Glutamatergic neuron (in vitro differentiated cells): Measurements from ENCODE around the gene NUP62CL. TPM values are rescaled to one million over a fixed set of nuclear protein-coding genes. Genes with fewer than 3 reads are reported as not detected.
"Not testable (repeated sequence)": the region's sequence is repeated elsewhere in the genome, so short reads cannot be mapped to it uniquely, and the experiment has no call there.

Experiments used
- DNase-seq: peaks from one replicate; pipeline ENCODE4 v3.0.0; 2022
- H3K27ac Mint-ChIP-seq: one replicate; pipeline ENCODE4 v1.8.0; 2020; ENCODE audit warnings: mild to moderate bottlenecking, mixed read lengths, inconsistent platforms; ENCODE audit not compliant: unreplicated experiment
- H3K27me3 Mint-ChIP-seq: one replicate; pipeline ENCODE4 v1.8.0; 2020; ENCODE audit warnings: mild to moderate bottlenecking, moderate library complexity, mixed read lengths, inconsistent platforms; ENCODE audit not compliant: unreplicated experiment
- H3K36me3 Mint-ChIP-seq: one replicate; pipeline ENCODE4 v1.8.0; 2020; ENCODE audit warnings: mild to moderate bottlenecking, mixed read lengths, inconsistent platforms; ENCODE audit not compliant: unreplicated experiment
- H3K4me1 Mint-ChIP-seq: one replicate; pipeline ENCODE4 v1.8.0; 2020; ENCODE audit warnings: mild to moderate bottlenecking, low read depth, mixed read lengths, inconsistent platforms; ENCODE audit not compliant: unreplicated experiment
- H3K4me3 Mint-ChIP-seq: one replicate; pipeline ENCODE4 v1.8.0; 2020; ENCODE audit warnings: mild to moderate bottlenecking, mixed read lengths, inconsistent platforms; ENCODE audit not compliant: unreplicated experiment
- H3K9me3 Mint-ChIP-seq: one replicate; pipeline ENCODE4 v1.8.0; 2020; ENCODE audit warnings: mild to moderate bottlenecking, moderate library complexity, mixed read lengths, inconsistent platforms; ENCODE audit not compliant: unreplicated experiment
- CTCF ChIP-seq: fragments of 200-600 bp; sonication (generic); IDR thresholded peaks from one replicate; pipeline ENCODE4 v1.5.0; 2021; ENCODE audit not compliant: partially characterized antibody, unreplicated experiment
- total RNA-seq: library from RNA; stranded (reverse); fragmentation: NEBNext Ultra II Directional; extraction: Animal tissue kit (Norgen Biotek cat#: 25700); gene quantifications from one replicate; pipeline ENCODE4 v1.2.1, GENCODE V29; 2021; ENCODE audit not compliant: unreplicated experiment

NUP62CL gene
- total RNA-seq, 1 donor from 2014 or later: 1.6 TPM

GRCh38 chrX:107199491-107199890, 6.7 kb downstream of the NUP62CL start:
- DNase-seq: no peak
- Mint-ChIP-seq H3K27me3 (no peaks in the 10 kb centered on the region), H3K4me1 (no peaks in the 10 kb centered on the region), H3K4me3 (no peak overlapping the region), H3K36me3 (no peaks in the 10 kb centered on the region), H3K27ac (no peak overlapping the region), H3K9me3 (no peaks in the 10 kb centered on the region)
- TF ChIP-seq CTCF: no peak

- not testable (repeated sequence) for H3K27me3 Mint-ChIP-seq, H3K4me3 Mint-ChIP-seq, H3K9me3 Mint-ChIP-seq, H3K27ac Mint-ChIP-seq, DNase-seq, H3K4me1 Mint-ChIP-seq, H3K36me3 Mint-ChIP-seq
Observed at GRCh38 chrX:107198074-107198473, 8.2 kb downstream of the NUP62CL start.

- no peak for DNase-seq
- H3K27ac Mint-ChIP-seq: no peak overlapping the region
- H3K27me3 Mint-ChIP-seq: no peaks in the 10 kb centered on the region
- no peak overlapping the region for H3K4me3 Mint-ChIP-seq
- no peaks in the 10 kb centered on the region for H3K9me3 Mint-ChIP-seq
- H3K36me3 Mint-ChIP-seq: no peaks in the 10 kb centered on the region
- H3K4me1 Mint-ChIP-seq: no peaks in the 10 kb centered on the region
- TF ChIP-seq CTCF: no peak
Observed at GRCh38 chrX:107197319-107197718, 8.9 kb downstream of the NUP62CL start.

GRCh38 chrX:107171369-107172102, 34.7 kb downstream of the NUP62CL start:
- no peak overlapping the region for H3K27ac Mint-ChIP-seq
- no peak overlapping the region for H3K4me3 Mint-ChIP-seq
- no peak for DNase-seq
- no peak for TF ChIP-seq CTCF
- no peaks in the 10 kb centered on the region for H3K27me3 Mint-ChIP-seq
- H3K4me1 Mint-ChIP-seq: no peaks in the 10 kb centered on the region
- no peaks in the 10 kb centered on the region for H3K36me3 Mint-ChIP-seq
- peaks cover 2% of the 10 kb centered on the region for H3K9me3 Mint-ChIP-seq

- Mint-ChIP-seq H3K27ac (no peak overlapping the region), H3K9me3 (peaks cover 2% of the 10 kb centered on the region), H3K36me3 (no peaks in the 10 kb centered on the region), H3K27me3 (no peaks in the 10 kb centered on the region), H3K4me1 (no peaks in the 10 kb centered on the region), H3K4me3 (no peak overlapping the region)
- TF ChIP-seq CTCF: no peak
- DNase-seq: no peak
Observed at GRCh38 chrX:107168712-107169111, 37.5 kb downstream of the NUP62CL start.
